KMS-11 (cell line): Measurements from ENCODE around the gene UNC13B.

Experiments used
- H2AFZ ChIP-seq: fragments of 200-600 bp; sonication (generic); 2 replicates; pipeline ENCODE4 v1.6.1; 2016; ENCODE audit warnings: antibody characterized with exemption, mixed run types, low read depth
- H3K27ac ChIP-seq: fragments of 200-600 bp; sonication (generic); 2 replicates; pipeline ENCODE4 v1.6.1; 2016; ENCODE audit warnings: mild to moderate bottlenecking, mixed run types
- H3K27me3 ChIP-seq: fragments of 200-600 bp; sonication (generic); 2 replicates; pipeline ENCODE4 v1.6.1; 2017; ENCODE audit warnings: mild to moderate bottlenecking, low read depth, mixed run types, moderate library complexity; ENCODE audit not compliant: insufficient read depth
- H3K36me3 ChIP-seq: fragments of 200-600 bp; sonication (generic); 2 replicates; pipeline ENCODE4 v1.6.1; 2017; ENCODE audit warnings: mild to moderate bottlenecking, mixed run types; ENCODE audit not compliant: insufficient read depth
- H3K4me1 ChIP-seq: fragments of 200-600 bp; sonication (generic); 2 replicates; pipeline ENCODE4 v1.6.1; 2016; ENCODE audit warnings: mild to moderate bottlenecking, low read depth, mixed run types; ENCODE audit not compliant: poor library complexity, severe bottlenecking
- H3K4me2 ChIP-seq: fragments of 200-600 bp; sonication (generic); 2 replicates; pipeline ENCODE4 v1.7.0; 2016; ENCODE audit warnings: mild to moderate bottlenecking, mixed run types
- H3K4me3 ChIP-seq: fragments of 200-600 bp; sonication (generic); IDR thresholded peaks from 2 replicates; pipeline ENCODE4 v1.6.1; 2017; ENCODE audit warnings: low read depth, low read length, mixed read lengths; ENCODE audit not compliant: insufficient read depth
- H3K79me2 ChIP-seq: fragments of 200-600 bp; sonication (generic); 2 replicates; pipeline ENCODE4 v1.6.1; 2016; ENCODE audit warnings: low read depth, mixed run types; ENCODE audit not compliant: insufficient read depth
- H3K9ac ChIP-seq: fragments of 200-600 bp; sonication (generic); 2 replicates; pipeline ENCODE4 v1.6.1; 2016; ENCODE audit warnings: mild to moderate bottlenecking, mixed run types
- H4K20me1 ChIP-seq: fragments of 200-600 bp; sonication (generic); 2 replicates; pipeline ENCODE4 v1.6.1; 2016; ENCODE audit warnings: mild to moderate bottlenecking, mixed run types; ENCODE audit not compliant: insufficient read depth
- TF ChIP-seq, protein P1 (sequence below): fragments of 200-600 bp; sonication (generic); conservative IDR thresholded peaks from 2 replicates; pipeline ENCODE4 v1.6.1; 2017; ENCODE audit warnings: low read depth, mild to moderate bottlenecking, antibody characterized with exemption, low read length, moderate library complexity, mixed read lengths

Gene UNC13B

DNA sequence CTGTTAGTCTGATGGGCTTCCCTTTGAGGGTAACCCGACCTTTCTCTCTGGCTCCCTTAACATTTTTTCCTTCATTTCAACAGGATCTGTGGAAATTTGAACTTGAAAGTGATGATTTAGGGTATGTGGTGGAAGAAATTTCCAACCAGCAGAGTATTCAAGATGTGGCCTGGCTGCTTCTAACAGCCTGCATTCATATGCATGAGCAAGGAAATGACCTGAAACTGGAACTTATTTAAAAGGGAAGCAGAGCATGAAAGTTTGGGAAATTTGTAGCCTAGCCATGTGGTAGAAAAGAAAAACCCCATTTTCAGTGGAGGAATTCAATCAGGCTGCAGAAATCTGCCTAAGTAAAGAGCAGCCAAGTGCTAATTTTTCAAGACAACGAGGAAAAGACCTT is 41.7 kb downstream of the UNC13B start:
- H2AFZ ChIP-seq, result no peak overlapping the region
- H3K27ac ChIP-seq, result no peak overlapping the region
- no peaks in the 10 kb centered on the region for H3K4me1 ChIP-seq
- no peaks in the 10 kb centered on the region for H3K79me2 ChIP-seq
- no peaks in the 10 kb centered on the region for H3K36me3 ChIP-seq
- no peak overlapping the region for H3K9ac ChIP-seq
- H3K4me2 ChIP-seq, result no peak overlapping the region
- no peaks in the 10 kb centered on the region for H3K27me3 ChIP-seq
- TF ChIP-seq, protein P1, sequence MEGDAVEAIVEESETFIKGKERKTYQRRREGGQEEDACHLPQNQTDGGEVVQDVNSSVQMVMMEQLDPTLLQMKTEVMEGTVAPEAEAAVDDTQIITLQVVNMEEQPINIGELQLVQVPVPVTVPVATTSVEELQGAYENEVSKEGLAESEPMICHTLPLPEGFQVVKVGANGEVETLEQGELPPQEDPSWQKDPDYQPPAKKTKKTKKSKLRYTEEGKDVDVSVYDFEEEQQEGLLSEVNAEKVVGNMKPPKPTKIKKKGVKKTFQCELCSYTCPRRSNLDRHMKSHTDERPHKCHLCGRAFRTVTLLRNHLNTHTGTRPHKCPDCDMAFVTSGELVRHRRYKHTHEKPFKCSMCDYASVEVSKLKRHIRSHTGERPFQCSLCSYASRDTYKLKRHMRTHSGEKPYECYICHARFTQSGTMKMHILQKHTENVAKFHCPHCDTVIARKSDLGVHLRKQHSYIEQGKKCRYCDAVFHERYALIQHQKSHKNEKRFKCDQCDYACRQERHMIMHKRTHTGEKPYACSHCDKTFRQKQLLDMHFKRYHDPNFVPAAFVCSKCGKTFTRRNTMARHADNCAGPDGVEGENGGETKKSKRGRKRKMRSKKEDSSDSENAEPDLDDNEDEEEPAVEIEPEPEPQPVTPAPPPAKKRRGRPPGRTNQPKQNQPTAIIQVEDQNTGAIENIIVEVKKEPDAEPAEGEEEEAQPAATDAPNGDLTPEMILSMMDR, result no peak
- no peak overlapping the region for H3K4me3 ChIP-seq
- H4K20me1 ChIP-seq, result no peaks in the 10 kb centered on the region

DNA sequence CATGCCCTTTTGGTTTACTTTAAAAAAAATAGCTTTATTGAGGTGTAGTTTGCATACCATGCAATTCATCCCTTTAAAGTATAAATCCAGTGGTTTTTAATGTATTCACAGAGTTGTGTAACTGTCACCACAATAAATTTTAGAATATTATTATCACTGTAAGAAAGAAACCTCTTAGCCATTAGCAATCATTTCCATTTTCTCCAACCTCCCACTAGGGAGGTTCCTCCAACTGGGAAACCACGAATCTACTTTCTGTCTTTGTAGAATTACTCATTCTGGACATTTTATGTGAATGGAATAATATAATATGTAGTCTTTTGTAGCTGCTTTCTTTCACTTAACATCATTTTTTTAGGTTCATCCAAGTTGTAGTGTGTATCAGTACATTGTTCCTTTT is 43.5 kb downstream of the UNC13B start:
- Histone ChIP-seq H3K27me3 (no peaks in the 10 kb centered on the region), H2AFZ (no peak overlapping the region), H3K4me2 (no peak overlapping the region), H3K9ac (no peak overlapping the region), H3K79me2 (no peaks in the 10 kb centered on the region), H3K27ac (no peak overlapping the region), H4K20me1 (no peaks in the 10 kb centered on the region), H3K36me3 (no peaks in the 10 kb centered on the region), H3K4me3 (no peak overlapping the region), H3K4me1 (no peaks in the 10 kb centered on the region)
- TF ChIP-seq, protein P1, result no peak

- Histone ChIP-seq H3K27ac (no peak overlapping the region), H3K27me3 (no peaks in the 10 kb centered on the region)
Measured at GRCh38 chr9:35211854-35212253, 50.0 kb downstream of the UNC13B start.

GRCh38 chr9:35220659-35221338 is 59.0 kb downstream of the UNC13B start:
- no peak overlapping the region for H2AFZ ChIP-seq
- no peaks in the 10 kb centered on the region for H3K36me3 ChIP-seq
- TF ChIP-seq, protein P1, result no peak
- H3K27ac ChIP-seq, result no peak overlapping the region
- H3K9ac ChIP-seq, result no peak overlapping the region
- no peaks in the 10 kb centered on the region for H3K4me1 ChIP-seq
- H3K4me3 ChIP-seq, result no peak overlapping the region
- no peaks in the 10 kb centered on the region for H3K27me3 ChIP-seq
- H3K4me2 ChIP-seq, result no peak overlapping the region
- H4K20me1 ChIP-seq, result no peaks in the 10 kb centered on the region
- no peaks in the 10 kb centered on the region for H3K79me2 ChIP-seq

More at GRCh38 chr9:35211854-35212253, 50.0 kb downstream of the UNC13B start:
- Histone ChIP-seq H3K79me2 (no peaks in the 10 kb centered on the region), H2AFZ (no peak overlapping the region), H3K36me3 (no peaks in the 10 kb centered on the region), H3K4me1 (no peaks in the 10 kb centered on the region), H3K4me2 (no peak overlapping the region), H3K4me3 (no peak overlapping the region), H3K9ac (no peak overlapping the region), H4K20me1 (no peaks in the 10 kb centered on the region)
- TF ChIP-seq, protein P1, result no peak
